ENCODE results near the gene C2CD2. TPM values are rescaled to one million over a fixed set of nuclear protein-coding genes. Genes with fewer than 3 reads are reported as not detected.

Gene C2CD2
- total and polyA plus RNA-seq, 2 of the 8 experiments (the other 6 are each of a cell fraction or from before 2014, with no cell fraction given) = 10.4 to 13.0 TPM

DNA sequence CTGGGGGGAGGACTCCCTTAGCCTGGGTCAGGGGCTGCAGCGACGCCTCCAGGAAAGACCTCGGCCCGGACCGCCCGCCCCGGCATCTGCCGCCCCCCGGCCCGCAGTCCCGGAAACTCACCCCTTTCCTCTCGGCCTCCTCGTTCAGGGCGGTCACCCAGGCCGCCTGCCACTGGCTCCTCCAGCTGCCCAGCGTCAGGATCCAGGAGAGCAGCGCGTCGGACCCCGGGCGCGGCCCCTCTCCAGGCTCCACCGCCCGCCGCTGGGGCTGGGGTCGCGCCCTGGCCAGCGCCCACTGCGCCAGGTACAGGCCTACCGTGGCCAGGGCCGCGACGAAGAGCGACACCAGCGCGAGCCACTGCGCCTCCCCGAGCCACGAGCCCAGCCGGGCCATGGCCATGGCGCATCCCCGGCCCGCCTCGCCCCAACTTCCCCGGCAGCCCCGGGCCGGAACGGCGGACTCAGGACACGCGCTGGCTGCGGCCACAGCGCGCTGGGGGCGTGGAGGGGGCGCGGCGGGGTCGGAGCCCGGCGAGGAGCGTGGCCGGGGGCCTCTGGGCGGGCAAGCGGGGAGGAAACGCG, 478 bp downstream of the C2CD2 start:
- no peaks in the 10 kb centered on the region for H3K36me3 ChIP-seq (ENCODE audit: control insufficient read depth in 2 of 4, insufficient read depth in 4 of 4, low read length in 3 of 4)
- peak overlapping the region; percentile 64 to 88 for H3K4me2 ChIP-seq (ENCODE audit: insufficient read depth in 1 of 2, low read depth in 2 of 2, low read length in 2 of 2)
- H3K9me3 ChIP-seq (ENCODE audit: insufficient read depth in 2 of 2, low read depth in 1 of 2, low read length in 1 of 2) = no peaks in the 10 kb centered on the region
- no peak overlapping the region for H3K56ac ChIP-seq (replicated peaks; ENCODE audit: insufficient read length, low read depth, low read length)
- ChIA-PET CTCF (ENCODE audit: partially characterized antibody) (interaction anchor here (1.0 to 1.3 kb wide), 3 partner anchors 12 to 155 kb away, joined by 3 to 4 read pairs (median 3); no protein-coding TSS in a partner anchor), POLR2A (ENCODE audit: partially characterized antibody) (interaction anchor here (0.6 to 1.8 kb wide), 3 partner anchors 8 to 10 kb away, joined by 3 to 7 read pairs (median 3); no protein-coding TSS in a partner anchor)
- no peak overlapping the region for H2BK15ac ChIP-seq (ENCODE audit: low read length)
- no peak overlapping the region for H3K23ac ChIP-seq (ENCODE audit: insufficient read length)
- FAIRE-seq = no peak
- TF ChIP-seq EZH2 (IDR thresholded peaks at IDR 0.05; ENCODE audit: low read depth, low read length, severe bottlenecking) (peak; percentile 44), KDM4A (IDR thresholded peaks at IDR 0.05; ENCODE audit: low read depth, low read length, severe bottlenecking) (peak; percentile 73), PHF8 (conservative IDR thresholded peaks at IDR 0.05; ENCODE audit: low read depth, low read length) (peak; percentile 30; the same call in 1 of the 2 replicates), TBP (IDR thresholded peaks at IDR 0.05; ENCODE audit: low read depth, low read length) (peak; percentile 1; the same call in 1 of the 2 replicates), CTCF (IDR thresholded peaks at IDR 0.05; ENCODE audit: control extremely low read depth in 1 of 3, insufficient read depth in 1 of 3, low read depth in 1 of 3, low read length in 3 of 3) (no peak)
- H2BK5ac ChIP-seq (ENCODE audit: low read depth, low read length) = no peak overlapping the region
- H3K18ac ChIP-seq (ENCODE audit: extremely low read depth, low read length) = no peak overlapping the region; the same call in 1 of the 2 replicates
- no peak overlapping the region for H3K14ac ChIP-seq (ENCODE audit: insufficient read length)
- peaks cover 0 to 10% of the 10 kb centered on the region in 2 experiments; a peak in 2 of 4 replicates for H3K79me2 ChIP-seq (ENCODE audit: control insufficient read depth in 1 of 2, insufficient read depth in 2 of 2, low read length in 2 of 2)
- peaks cover 4 to 16% of the 10 kb centered on the region in 2 experiments for H4K20me1 ChIP-seq (replicated peaks in 1 of 2; ENCODE audit: control insufficient read depth in 1 of 2, insufficient read depth in 2 of 2, low read length in 2 of 2)
- 3% methylated on average over 25 of the region's 67 CpGs; no CpG with 5 or more reads in 1 of the 2 experiments for WGBS, 2 experiments (ENCODE audit: extremely low coverage in 1 of 2, insufficient coverage in 1 of 2, insufficient read length in 1 of 2, insufficient replicate concordance in 2 of 2, low coverage in 1 of 2, low lambda C conversion rate in 2 of 2, missing lambda C conversion rate in 1 of 2)
- no peak overlapping the region for H4K5ac ChIP-seq (ENCODE audit: insufficient read length, low read depth, low read length)
- H3K79me1 ChIP-seq (ENCODE audit: low read depth, low read length) = no peaks in the 10 kb centered on the region; the same call in none of the 2 replicates
- H3K27ac ChIP-seq (ENCODE audit: low read depth, low read length) = no peak overlapping the region
- DNase-seq (ENCODE audit: low read depth in 1 of 2, low spot score in 2 of 2) = no peak
- no peak overlapping the region for H2BK20ac ChIP-seq (ENCODE audit: low read length)
- peak overlapping the region in 3 of 4 experiments; percentile 33 to 58 (median 43); a peak in 2 of 7 replicates for H3K9ac ChIP-seq (replicated peaks in 1 of 4; ENCODE audit: extremely low read depth in 1 of 4, low read depth in 3 of 4, low read length in 3 of 4)
- H3K27me3 ChIP-seq (replicated peaks in 1 of 4; ENCODE audit: control insufficient read depth in 3 of 4, extremely low read depth in 1 of 4, insufficient read depth in 3 of 4, low read length in 3 of 4) = peaks cover 0 to 16% (median 13%) of the 10 kb centered on the region in 4 experiments; a peak in 6 of 7 replicates
- H4K91ac ChIP-seq (replicated peaks; ENCODE audit: insufficient read length, low read length) = peak overlapping the region; percentile 23
- peak overlapping the region; percentile 42; the same call in 1 of the 2 replicates for H4K8ac ChIP-seq (ENCODE audit: extremely low read depth, insufficient read depth, low read length)
- no peak overlapping the region for H3K4ac ChIP-seq (replicated peaks; ENCODE audit: insufficient read length, low read depth, low read length)
- H2BK12ac ChIP-seq (ENCODE audit: low read depth, low read length) = no peak overlapping the region
- H3K4me3 ChIP-seq (ENCODE audit: extremely low read depth in 1 of 4, insufficient read depth in 2 of 4, low read depth in 3 of 4, low read length in 4 of 4) = peak overlapping the region; percentile 47 to 79 (median 54)
- H3K23me2 ChIP-seq (ENCODE audit: low read depth, low read length) = peaks cover 22% of the 10 kb centered on the region; the same call in 1 of the 2 replicates
- no peak overlapping the region for H2AK5ac ChIP-seq (ENCODE audit: low read depth, low read length)
- no peak overlapping the region for H2BK120ac ChIP-seq (replicated peaks; ENCODE audit: low read depth, low read length)
- no peak overlapping the region for H2AFZ ChIP-seq (ENCODE audit: low read length)
- H3K4me1 ChIP-seq (replicated peaks in 1 of 4; ENCODE audit: control insufficient read depth in 3 of 4, insufficient read depth in 4 of 4, low read length in 3 of 4) = peaks cover 0 to 27% (median 22%) of the 10 kb centered on the region in 4 experiments; a peak in 6 of 7 replicates
